CD4-positive, CD25-positive, alpha-beta regulatory T cell (primary cell): ENCODE data around the gene ATN1. TPM values are rescaled to one million over a fixed set of nuclear protein-coding genes. Genes with fewer than 3 reads are reported as not detected.
A peak's percentile ranks its signal among the peaks of the same experiment; 100 is the strongest.

Experiments used
- ATAC-seq, 2 donors: fragments of 150-1000 bp; cut with Tn5 transposase; one replicate each; pipeline ENCODE4 v1.10.0; 2021; ENCODE audit warnings: low read depth in 2 of 2, moderate number of reproducible peaks in 2 of 2, moderate library complexity in 1 of 2
- DNase-seq, 3 donors: peaks; one replicate each; pipeline versions ENCODE4 v3.0.0 to v3.0.0-alpha.2; 2012 to 2022; ENCODE audit warnings: mixed read lengths in 1 of 3
- H3K27ac ChIP-seq: one replicate; pipeline ENCODE4 v1.7.0; 2013; ENCODE audit warnings: mild to moderate bottlenecking, low read length; ENCODE audit not compliant: insufficient read depth, poor library complexity, severe bottlenecking
- H3K27me3 ChIP-seq: one replicate; pipeline ENCODE4 v1.7.0; 2013; ENCODE audit warnings: low read length; ENCODE audit not compliant: control insufficient read depth, insufficient read depth
- H3K36me3 ChIP-seq: one replicate; pipeline ENCODE4 v1.7.0; 2013; ENCODE audit warnings: mild to moderate bottlenecking, low read length, moderate library complexity; ENCODE audit not compliant: control insufficient read depth, insufficient read depth
- H3K4me1 ChIP-seq: 2 replicates; pipeline ENCODE4 v1.7.0; 2013; ENCODE audit warnings: mild to moderate bottlenecking, low read length; ENCODE audit not compliant: insufficient read depth, control insufficient read depth, poor library complexity, severe bottlenecking
- H3K4me3 ChIP-seq: one replicate; pipeline ENCODE4 v1.7.0; 2013; ENCODE audit warnings: low read depth, mild to moderate bottlenecking, low read length, moderate library complexity
- H3K9me3 ChIP-seq, 2 experiments: 1 replicate in 1 of 2; 2 replicates in 1 of 2; pipeline ENCODE4 v1.7.0; 2013; ENCODE audit warnings: low read length in 2 of 2, mild to moderate bottlenecking in 1 of 2, moderate library complexity in 1 of 2; ENCODE audit not compliant: control insufficient read depth in 2 of 2
- H3K27ac Mint-ChIP-seq, 3 donors: one replicate each; pipeline ENCODE4 v1.8.0; 2020 to 2022; ENCODE audit warnings: mild to moderate bottlenecking in 3 of 3, mixed read lengths in 3 of 3, moderate library complexity in 2 of 3
- H3K27me3 Mint-ChIP-seq: one replicate; pipeline ENCODE4 v1.8.0; 2022; ENCODE audit warnings: mild to moderate bottlenecking, mixed read lengths
- H3K36me3 Mint-ChIP-seq: one replicate; pipeline ENCODE4 v1.8.0; 2020; ENCODE audit warnings: mixed read lengths
- H3K4me1 Mint-ChIP-seq, 4 donors: one replicate each; pipeline ENCODE4 v1.8.0; 2020 to 2022; ENCODE audit warnings: mixed read lengths in 4 of 4, mild to moderate bottlenecking in 1 of 4
- H3K4me3 Mint-ChIP-seq, 4 donors: one replicate each; pipeline ENCODE4 v1.8.0; 2020 to 2022; ENCODE audit warnings: mild to moderate bottlenecking in 4 of 4, mixed read lengths in 4 of 4, moderate library complexity in 3 of 4
- H3K9me3 Mint-ChIP-seq, 7 donors: one replicate each; pipeline ENCODE4 v1.8.0; 2020 to 2022; ENCODE audit warnings: mixed read lengths in 7 of 7, mild to moderate bottlenecking in 3 of 7, moderate library complexity in 2 of 7
- polyA plus RNA-seq, 4 donors: library from polyadenylated mRNA; unstranded; fragments of 300-500 nt; fragmentation: Illumina TruSeq; gene quantifications; one replicate each; pipeline ENCODE4 v1.2.3, GENCODE V29; 2021
- total RNA-seq: library from RNA; stranded (reverse); gene quantifications from one replicate; pipeline ENCODE4 v1.2.3, GENCODE V29; 2022

Gene ATN1
- total and polyA plus RNA-seq, 5 donors from 2014 or later: 0.17 to 27.5 (median 0.60) TPM

GRCh38 chr12:6951551-6952120, 23.9 kb downstream of the ATN1 start:
- ATAC-seq: peak; percentile 8 to 9
- no peaks in the 10 kb centered on the region for H3K9me3 Mint-ChIP-seq
- Histone ChIP-seq H3K27ac (peak overlapping the region; percentile 98), H3K27me3 (no peaks in the 10 kb centered on the region), H3K36me3 (peaks cover 14% of the 10 kb centered on the region), H3K4me3 (peak overlapping the region; percentile 88), H3K4me1 (peaks cover 95% of the 10 kb centered on the region), H3K9me3 (no peaks in the 10 kb centered on the region)
- peaks cover 8 to 82% (median 54%) of the 10 kb centered on the region in 4 donors for H3K4me1 Mint-ChIP-seq
- peak overlapping the region; percentile 96 to 99 (median 97) for H3K27ac Mint-ChIP-seq
- H3K4me3 Mint-ChIP-seq: peak overlapping the region; percentile 88 to 99 (median 98)
- H3K36me3 Mint-ChIP-seq: peaks cover 22% of the 10 kb centered on the region
- DNase-seq: no peak
- peaks cover 4% of the 10 kb centered on the region for H3K27me3 Mint-ChIP-seq

- Mint-ChIP-seq H3K27ac (peak overlapping the region; percentile 96 to 99 (median 97)), H3K9me3 (no peaks in the 10 kb centered on the region), H3K36me3 (peaks cover 29% of the 10 kb centered on the region), H3K4me1 (peaks cover 8 to 82% (median 55%) of the 10 kb centered on the region in 4 donors), H3K27me3 (peaks cover 4% of the 10 kb centered on the region), H3K4me3 (peak overlapping the region; percentile 88 to 99 (median 98))
- DNase-seq (no peak), ATAC-seq (no peak)
- peak overlapping the region; percentile 88 for H3K4me3 ChIP-seq
- no peaks in the 10 kb centered on the region for H3K27me3 ChIP-seq
- peak overlapping the region; percentile 98 for H3K27ac ChIP-seq
- no peaks in the 10 kb centered on the region for H3K9me3 ChIP-seq
- H3K4me1 ChIP-seq: peaks cover 95% of the 10 kb centered on the region
- peaks cover 21% of the 10 kb centered on the region for H3K36me3 ChIP-seq
Measured at GRCh38 chr12:6952121-6952862, 24.5 kb downstream of the ATN1 start.

DNA sequence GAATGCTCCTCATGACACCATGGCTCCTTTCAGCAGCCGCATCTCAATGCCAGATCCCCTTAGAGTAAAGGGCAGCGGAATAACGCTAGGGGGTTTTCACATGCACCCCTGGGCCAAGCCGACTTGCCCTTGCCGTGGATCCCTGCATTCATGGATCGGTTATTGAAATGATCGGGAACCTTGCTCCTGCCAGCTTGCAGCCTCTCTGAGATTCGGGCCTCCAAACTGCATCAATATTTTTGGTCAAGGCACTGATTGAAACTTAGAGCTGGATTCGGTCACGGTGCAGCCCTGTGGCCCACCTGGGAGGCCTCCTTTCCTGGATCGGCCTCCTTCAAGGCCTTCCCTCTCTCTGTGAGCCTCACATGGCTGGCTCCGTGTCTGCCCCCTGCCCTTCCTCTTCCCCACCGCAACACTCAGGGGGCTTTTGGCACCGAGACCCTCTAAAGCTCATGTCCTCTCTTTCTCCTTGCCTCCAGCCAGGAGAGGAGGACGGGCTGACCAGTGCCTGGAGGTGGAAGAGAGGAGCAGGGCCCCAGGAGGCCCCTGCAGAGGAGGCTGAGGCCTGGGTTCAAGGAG, 25.2 kb downstream of the ATN1 start:
- Mint-ChIP-seq H3K4me3 (peak overlapping the region; percentile 88 to 99 (median 98)), H3K4me1 (peaks cover 8 to 81% (median 54%) of the 10 kb centered on the region in 4 donors), H3K27me3 (peaks cover 4% of the 10 kb centered on the region), H3K36me3 (peaks cover 30% of the 10 kb centered on the region), H3K27ac (peak overlapping the region; percentile 96 to 98 (median 97)), H3K9me3 (no peaks in the 10 kb centered on the region)
- peaks cover 27% of the 10 kb centered on the region for H3K36me3 ChIP-seq
- no peak for ATAC-seq
- no peaks in the 10 kb centered on the region for H3K9me3 ChIP-seq
- peak overlapping the region; percentile 88 for H3K4me3 ChIP-seq
- peaks cover 95% of the 10 kb centered on the region for H3K4me1 ChIP-seq
- no peak for DNase-seq
- no peaks in the 10 kb centered on the region for H3K27me3 ChIP-seq
- H3K27ac ChIP-seq: peak overlapping the region; percentile 98

DNA sequence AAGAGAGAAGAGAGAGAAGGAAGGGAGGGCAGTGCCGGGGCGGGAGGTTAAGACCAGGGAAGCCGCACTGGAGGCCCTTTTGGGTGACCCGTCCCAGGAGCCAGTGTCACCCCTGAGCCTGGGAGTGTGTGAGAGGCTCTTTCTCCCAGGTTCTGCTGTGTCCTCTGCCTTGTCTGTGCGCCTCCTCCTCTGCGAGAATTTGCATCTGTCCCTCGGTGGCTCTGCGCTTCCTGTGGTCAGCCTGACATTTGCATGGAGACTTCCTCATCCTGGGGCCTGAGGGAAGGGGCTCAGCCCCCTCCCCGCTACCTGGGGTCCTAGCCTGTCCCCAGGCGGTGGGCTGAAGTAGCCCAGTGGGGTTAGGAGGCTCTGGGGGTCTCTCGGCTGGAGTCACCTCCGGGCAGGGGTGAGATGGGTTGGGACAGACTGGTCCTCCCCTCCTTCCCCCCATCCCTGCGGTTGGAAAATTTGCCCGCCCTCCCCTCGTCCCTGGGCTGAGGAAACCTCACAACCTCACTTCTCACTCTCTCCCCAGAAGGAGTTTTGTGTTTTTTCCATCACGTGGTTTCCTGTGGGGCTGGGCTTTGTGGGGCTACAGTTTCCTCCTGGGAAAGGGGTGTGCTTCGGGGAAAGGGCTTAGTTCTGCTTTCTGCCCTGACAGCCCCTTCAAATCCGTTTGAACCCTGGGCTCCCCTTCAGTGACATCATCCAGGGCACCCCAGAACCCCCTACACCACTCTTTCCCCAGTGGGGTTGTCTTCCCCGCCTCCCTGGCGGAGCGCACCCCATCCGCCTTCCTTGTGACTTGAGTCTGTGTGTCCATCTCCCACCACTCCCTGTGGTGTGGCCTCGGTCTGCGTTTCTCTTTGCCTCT, 25.9 kb downstream of the ATN1 start:
- peaks cover 95% of the 10 kb centered on the region for H3K4me1 ChIP-seq
- Mint-ChIP-seq H3K27me3 (peaks cover 4% of the 10 kb centered on the region), H3K4me1 (peaks cover 13 to 81% (median 57%) of the 10 kb centered on the region in 4 donors), H3K36me3 (peaks cover 37% of the 10 kb centered on the region), H3K9me3 (no peaks in the 10 kb centered on the region), H3K27ac (peak overlapping the region; percentile 96 to 98 (median 97)), H3K4me3 (peak overlapping the region; percentile 88 to 99 (median 98))
- DNase-seq (peak; percentile 65 to 74 (median 66)), ATAC-seq (peak in 1 of 2 donors; percentile 25)
- H3K4me3 ChIP-seq: peak overlapping the region; percentile 88
- H3K9me3 ChIP-seq: no peaks in the 10 kb centered on the region
- H3K27ac ChIP-seq: peak overlapping the region; percentile 98
- no peaks in the 10 kb centered on the region for H3K27me3 ChIP-seq
- peaks cover 27% of the 10 kb centered on the region for H3K36me3 ChIP-seq

- Mint-ChIP-seq H3K27me3 (no peaks in the 10 kb centered on the region), H3K36me3 (peaks cover 42% of the 10 kb centered on the region), H3K27ac (peak overlapping the region; percentile 96 to 98 (median 97)), H3K4me3 (peak overlapping the region; percentile 88 to 99 (median 98)), H3K4me1 (peaks cover 13 to 81% (median 56%) of the 10 kb centered on the region in 4 donors), H3K9me3 (no peaks in the 10 kb centered on the region)
- H3K4me1 ChIP-seq: peaks cover 95% of the 10 kb centered on the region
- no peak for ATAC-seq
- peaks cover 27% of the 10 kb centered on the region for H3K36me3 ChIP-seq
- no peaks in the 10 kb centered on the region for H3K9me3 ChIP-seq
- no peak for DNase-seq
- peak overlapping the region; percentile 98 for H3K27ac ChIP-seq
- no peaks in the 10 kb centered on the region for H3K27me3 ChIP-seq
- H3K4me3 ChIP-seq: peak overlapping the region; percentile 88
Measured at GRCh38 chr12:6954316-6955107, 26.8 kb downstream of the ATN1 start.

- Mint-ChIP-seq H3K4me1 (peaks cover 9 to 81% (median 49%) of the 10 kb centered on the region in 4 donors), H3K36me3 (peaks cover 42% of the 10 kb centered on the region), H3K9me3 (no peaks in the 10 kb centered on the region), H3K27me3 (no peaks in the 10 kb centered on the region), H3K4me3 (peak overlapping the region; percentile 88 to 99 (median 98)), H3K27ac (peak overlapping the region; percentile 92 to 98 (median 97))
- Histone ChIP-seq H3K27me3 (no peaks in the 10 kb centered on the region), H3K36me3 (peaks cover 28% of the 10 kb centered on the region), H3K4me3 (no peak overlapping the region), H3K4me1 (peaks cover 95% of the 10 kb centered on the region), H3K27ac (peak overlapping the region; percentile 98), H3K9me3 (no peaks in the 10 kb centered on the region)
- DNase-seq (no peak), ATAC-seq (no peak)
Measured at GRCh38 chr12:6955108-6956020, 27.6 kb downstream of the ATN1 start.
